ENCODE data around the gene HSPBP1.
"Not testable (repeated sequence)": the region's sequence is repeated elsewhere in the genome, so short reads cannot be mapped to it uniquely, and the experiment has no call there.

The HSPBP1 gene

DNA sequence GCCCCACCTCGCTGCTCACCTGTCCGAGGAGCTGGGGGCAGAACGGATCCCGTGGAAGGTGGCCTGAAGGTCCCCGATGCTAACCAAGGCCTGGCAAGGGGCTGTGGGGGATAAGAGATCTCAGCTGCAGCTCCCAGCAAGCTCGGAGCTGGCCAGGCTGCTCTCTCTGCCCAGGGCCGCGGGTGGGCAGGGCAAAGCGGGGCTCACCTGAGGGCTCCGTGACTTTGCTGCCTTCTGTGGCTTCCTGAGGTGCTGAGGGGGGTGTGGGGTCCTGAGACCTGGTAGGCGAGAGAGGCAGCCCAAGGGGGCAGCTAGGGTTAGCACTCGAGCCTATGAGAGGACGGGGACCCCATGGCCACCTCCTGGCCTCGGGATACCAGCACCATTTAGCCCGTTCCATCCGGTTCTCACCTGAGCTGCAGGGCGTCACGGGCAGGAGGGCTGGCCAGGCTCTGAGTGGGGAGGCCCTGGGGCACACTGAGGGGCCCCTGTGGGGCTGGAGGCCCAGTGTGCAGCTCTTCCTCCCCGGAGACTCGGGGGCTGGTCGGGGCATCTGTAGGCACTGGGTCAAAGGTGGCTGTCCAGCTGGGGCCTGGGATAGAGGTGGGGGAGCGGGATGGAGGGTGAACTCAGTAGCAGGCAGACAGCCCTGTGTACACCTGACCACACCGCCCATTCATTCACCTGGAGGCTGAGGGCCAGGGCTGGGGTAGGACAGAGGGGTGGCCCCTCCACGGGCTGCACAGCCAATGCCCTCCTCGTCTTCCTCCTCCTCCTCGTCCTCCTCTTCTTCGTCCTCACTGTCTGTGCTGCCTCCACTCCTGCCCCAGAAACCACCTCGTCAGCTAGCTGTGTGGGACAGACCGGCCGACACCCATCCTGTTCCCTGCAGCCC lies 48.3 kb downstream of the HSPBP1 start:
- DNase-seq = no peak

DNA sequence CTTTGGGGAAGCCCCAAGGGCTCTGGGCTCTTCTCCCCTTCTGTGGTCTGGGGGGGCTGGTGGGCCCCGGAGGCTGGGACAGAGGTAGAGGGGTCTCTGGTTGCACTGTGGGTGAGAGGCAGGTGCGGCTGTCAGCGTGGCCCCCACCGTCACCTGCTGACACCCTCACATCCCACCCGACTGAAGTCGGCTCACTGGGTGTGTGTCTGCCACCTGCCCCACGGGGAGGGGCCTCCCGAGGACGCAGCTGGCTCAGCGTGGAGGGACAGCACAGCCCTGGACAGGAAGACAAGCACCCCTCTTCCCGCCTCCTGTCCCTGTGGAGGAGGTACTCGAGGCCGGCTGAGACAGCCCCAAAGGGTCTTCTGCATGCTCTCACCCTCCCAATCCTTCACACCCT lies 49.1 kb downstream of the HSPBP1 start:
- DNase-seq = no peak

DNA sequence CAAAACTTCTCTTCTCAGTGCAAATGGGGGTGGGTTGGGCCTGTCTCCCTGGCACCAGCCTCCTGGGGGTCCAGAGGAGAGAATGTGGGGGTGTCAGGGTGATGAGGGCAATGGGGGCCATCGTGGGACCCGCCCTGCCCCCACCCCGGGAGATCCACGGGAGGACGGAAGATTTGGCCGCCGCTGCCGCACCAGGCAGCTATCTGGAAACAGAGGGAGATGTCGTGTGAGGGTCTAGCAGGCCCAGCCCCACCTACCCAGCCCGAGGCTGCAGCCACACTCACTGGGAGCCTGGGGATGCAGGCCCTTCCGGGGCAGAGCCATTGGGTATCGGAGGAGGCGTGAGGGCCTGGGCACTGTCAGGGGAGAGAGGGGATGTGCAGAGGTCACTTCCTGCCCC lies 49.6 kb downstream of the HSPBP1 start:
- DNase-seq = no peak

DNA sequence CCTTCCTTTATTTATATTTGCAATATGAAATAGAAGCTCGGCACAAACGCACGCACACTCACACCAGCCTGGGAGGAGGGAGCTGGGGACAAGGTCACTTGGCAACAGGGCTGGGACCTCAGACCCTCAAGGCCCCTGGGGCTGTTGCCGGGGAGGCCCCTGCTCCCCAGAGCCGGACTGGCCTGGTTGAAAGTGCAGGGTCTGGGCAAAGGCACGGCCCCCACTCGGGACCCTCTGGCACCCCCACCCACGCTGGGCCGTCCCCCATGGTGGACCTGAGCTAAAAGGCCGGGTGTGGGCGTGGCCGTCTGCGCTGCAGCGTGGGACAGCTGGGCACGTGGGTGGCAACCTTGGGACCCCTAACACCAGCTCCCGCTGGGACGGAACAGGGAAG lies 50.1 kb downstream of the HSPBP1 start:
- DNase-seq = no peak

DNA sequence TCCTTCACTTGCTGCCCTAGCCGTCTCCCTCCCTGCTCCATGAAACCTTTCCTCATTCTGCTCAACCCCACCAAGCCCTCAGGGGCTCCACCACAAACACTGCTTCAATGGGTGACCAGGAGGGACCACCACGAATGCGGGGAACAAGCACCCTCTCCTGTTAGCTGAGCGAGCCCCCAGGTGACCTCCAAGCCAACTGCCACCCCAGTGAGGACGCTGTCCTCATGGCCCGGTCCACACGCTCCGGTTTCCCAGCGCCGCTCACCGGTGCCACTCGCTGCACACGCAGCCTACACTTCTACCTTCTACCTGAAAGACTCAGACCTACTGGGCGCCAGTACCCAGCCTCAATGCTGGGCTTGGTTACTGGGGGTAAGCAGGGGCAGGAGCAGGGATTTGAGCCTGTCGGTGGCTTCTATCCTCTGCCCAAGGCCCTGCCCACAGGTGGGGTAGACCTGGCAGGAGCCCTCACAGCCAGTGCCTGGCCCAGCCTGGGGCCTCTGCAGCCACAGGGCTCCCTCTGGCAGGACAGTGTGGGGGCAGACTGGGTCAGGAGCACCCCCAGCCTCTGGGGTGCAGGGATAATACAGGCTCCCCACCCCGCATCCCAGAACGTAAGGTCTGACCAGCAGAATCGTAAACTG lies 50.6 kb downstream of the HSPBP1 start:
- no peak for DNase-seq

DNA sequence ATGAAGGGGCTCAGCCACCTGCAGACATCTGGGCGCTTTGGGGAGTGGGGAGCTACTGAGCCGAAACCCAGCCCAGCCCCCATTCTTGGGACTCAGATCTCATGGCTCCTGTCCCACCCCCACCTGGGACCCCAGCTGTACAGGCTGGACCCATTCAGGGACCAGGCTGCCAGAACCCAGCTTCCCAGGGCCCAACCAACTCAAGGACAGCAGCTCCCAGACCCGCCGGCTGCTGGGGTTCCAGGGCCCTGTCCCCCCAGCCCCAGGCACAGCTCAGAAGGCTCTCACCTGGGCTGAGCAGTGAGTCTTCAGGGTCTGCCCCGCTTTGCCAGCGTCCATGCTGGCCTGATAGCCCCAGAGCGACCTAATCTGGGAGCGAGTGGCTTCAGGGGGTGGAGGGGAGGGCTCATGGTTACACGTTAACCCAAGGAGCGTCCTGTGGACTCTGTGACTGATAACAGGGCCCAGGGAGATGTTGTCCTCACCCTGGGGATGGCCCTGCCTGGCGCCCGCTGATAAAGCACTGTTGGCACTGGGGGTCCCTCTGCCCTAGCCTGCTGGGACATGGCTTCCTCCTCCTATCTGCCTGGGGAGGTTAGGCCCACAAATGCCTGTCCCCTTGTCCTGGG lies 51.4 kb downstream of the HSPBP1 start, which contains the start of gene TMEM86B:
Gene TMEM86B (minus strand): TSS at position 361 of the 629 bp plus-strand sequence. CDS start 22 bp downstream, at position 339.
- DNase-seq = no peak

DNA sequence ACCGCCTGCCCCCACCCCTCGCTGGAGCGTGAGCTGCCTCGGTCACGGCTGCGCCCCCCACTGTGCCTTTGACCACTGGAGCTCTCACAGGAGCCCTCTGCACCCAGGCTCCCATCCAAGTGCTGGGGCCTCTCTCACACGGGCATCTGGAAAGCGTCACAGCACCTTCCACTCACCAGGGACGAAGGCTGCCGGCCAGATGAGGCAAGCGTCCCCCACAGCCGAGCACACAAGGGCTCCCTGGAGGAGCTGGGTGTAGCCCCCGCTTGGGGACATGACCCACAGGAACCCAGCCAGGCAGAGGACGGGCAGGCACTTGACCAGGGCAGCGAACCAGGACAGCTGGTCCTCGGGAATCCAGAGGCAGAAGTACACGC lies 51.9 kb downstream of the HSPBP1 start:
- DNase-seq = no peak

DNA sequence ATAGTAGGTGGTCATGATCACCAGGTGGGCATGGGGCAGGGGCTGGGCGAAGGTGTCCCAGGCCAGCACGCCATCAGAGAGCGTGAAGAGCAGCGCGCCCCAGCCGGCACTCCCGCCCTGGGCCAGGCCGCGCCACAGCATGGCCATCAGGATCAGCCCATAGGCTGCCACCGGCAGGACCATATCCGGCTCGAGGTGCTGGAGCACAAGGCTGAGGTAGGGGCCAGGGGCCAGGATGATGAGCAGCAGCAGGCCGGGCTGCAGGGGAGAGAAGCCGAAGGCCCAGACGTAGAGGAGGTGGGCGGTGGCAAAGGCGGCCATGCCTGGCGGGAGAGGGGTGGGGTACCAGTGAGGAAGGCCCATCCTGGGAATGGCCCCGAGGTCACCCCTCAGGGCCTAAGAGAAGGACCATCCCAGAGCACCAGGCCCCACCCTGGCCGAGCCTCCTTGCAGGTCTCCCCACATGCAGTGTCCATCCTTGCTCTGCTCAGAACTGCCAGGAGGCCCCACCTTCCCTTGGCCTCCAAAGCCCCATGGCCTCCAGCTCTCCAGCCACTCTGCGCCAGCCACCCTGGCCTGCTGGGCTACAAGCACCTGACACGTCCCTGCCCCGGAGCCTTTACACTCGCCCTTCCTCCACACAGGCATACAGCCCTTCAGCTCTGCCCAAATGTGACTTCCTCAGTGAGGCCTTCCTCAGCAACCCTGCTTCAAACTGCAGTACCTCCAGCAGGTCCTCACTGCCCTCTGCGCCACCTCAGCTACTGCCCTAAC lies 52.5 kb downstream of the HSPBP1 start:
- no peak for DNase-seq

DNA sequence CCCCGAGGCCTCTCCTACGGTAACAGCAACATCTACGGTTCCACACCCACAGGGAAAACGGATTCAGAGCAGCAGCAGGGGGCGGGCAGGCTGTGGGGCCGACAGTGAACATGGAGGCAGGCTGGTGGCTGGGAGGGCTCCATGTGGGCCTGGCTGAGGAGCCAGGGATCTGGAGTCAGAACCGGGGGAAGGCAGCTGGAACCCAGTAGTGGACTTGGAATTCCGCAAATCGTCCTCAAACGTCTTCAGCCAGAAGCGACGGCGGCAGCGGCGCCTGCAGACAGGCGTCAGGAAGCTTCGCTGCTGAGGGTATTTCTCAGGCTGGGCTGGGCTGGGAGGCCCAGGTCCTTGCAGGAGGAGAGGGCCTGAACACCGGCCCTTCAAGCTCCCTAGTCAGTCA lies 53.1 kb downstream of the HSPBP1 start:
- no peak for DNase-seq

DNA sequence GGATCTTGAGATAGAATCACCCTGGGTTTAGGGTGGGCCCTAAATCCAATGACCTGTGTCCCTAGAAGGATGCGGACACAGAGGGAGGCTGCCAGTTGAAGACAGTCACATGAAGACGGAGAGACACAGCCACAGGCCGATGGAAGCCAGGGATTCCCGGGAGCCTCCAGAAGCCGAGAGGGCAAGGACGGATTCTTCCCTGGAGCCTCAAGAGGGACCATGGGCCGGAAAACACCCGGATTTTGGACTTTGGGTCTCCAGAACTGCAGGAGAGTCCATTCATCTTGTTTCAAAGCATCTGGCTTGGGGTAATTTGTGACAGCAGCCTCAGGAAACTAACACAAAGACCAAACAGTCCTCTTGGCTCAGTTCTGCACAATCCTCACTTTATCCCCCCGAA lies 53.6 kb downstream of the HSPBP1 start:
- no peak for DNase-seq

DNA sequence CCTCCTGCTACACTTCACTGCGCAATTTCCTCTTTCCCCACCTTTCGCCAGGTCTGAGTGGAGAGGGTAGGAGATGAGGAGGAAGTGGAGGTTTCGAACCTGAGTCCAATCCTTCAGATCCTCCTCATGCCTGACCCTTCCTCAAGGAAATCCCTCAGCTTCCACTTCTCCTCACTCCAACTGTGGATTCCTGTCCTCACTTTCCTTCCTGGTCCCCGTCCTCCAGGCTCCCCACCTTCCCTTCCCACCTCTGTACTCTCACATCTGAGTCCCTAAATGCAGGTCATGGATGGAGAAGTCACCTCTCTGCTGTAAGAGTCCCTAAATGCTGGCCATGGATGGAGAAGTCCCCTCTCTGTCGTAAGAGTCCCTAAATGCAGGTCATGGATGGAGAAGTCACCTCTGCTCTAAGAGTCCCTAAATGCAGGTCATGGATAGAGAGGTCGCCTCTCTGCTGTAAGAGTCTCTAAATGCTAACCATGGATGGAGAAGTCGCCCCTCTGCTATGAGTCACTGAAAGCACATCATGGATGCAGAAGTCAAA lies 54.4 kb downstream of the HSPBP1 start:
- no peak for DNase-seq

DNA sequence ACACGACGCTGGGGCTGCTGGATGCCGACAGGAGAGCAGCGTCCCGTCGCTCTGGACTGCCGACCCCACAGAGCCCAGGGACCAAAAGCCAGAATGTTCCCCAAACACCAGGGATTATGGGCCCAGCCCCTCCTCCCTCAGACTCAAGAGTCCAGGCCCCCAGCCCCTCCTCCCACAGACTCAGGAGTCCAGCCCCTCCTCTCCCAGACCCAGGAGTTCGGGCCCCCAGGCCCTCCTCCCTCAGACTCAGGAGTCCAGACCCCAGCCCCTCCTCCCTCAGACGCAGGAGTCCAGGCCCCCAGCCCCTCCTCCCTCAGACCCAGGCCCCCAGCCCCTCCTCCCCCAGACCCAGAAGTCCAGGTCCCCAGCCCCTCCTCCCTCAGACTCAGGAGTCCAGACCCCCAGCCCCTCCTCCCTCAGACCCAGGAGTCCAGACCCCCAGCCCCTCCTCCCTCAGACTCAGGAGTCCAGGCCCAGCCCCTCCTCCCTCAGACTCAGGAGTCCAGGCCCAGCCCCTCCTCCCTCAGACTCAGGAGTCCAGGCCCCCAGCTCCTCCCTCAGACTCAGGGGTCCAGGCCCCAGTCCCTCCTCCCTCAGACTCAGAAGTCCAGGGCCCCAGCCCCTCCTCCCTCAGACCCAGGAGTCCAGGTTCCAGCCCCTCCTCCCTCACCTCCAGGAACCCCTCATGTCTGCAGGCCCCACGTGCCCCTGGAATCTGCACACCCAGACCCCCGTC lies 55.1 kb downstream of the HSPBP1 start:
- DNase-seq = not testable (repeated sequence)

DNA sequence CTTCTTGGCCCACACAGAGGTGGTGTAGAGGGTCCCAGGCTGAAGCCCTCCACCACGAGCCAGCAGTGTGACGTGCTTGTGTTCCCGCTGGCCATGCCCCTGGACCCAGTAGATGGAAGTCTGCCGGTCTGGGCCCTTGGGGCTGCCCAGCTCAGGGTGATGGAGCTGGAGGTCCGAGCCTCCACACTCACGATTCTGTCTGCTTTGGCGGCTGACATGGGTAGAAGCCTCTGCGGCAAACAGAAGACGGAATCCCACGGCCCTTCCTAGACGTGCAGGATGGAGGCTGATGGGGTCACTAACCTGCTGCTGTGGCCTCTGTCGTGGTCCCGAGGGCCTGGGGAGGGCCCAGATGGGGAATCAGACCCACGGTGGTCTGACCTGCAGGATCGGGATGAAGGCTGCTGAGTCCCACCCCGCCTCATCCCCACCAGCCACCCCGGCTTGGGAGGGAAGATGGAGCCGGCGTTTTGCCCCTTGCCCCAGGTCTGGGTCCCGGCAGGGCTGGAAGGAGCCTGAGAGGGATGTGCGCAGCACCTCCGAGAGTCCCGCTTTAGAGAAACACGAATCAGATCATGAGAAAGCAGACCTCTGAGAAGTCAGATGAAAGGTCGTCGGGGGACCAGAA lies 55.8 kb downstream of the HSPBP1 start:
- DNase-seq = no peak

DNA sequence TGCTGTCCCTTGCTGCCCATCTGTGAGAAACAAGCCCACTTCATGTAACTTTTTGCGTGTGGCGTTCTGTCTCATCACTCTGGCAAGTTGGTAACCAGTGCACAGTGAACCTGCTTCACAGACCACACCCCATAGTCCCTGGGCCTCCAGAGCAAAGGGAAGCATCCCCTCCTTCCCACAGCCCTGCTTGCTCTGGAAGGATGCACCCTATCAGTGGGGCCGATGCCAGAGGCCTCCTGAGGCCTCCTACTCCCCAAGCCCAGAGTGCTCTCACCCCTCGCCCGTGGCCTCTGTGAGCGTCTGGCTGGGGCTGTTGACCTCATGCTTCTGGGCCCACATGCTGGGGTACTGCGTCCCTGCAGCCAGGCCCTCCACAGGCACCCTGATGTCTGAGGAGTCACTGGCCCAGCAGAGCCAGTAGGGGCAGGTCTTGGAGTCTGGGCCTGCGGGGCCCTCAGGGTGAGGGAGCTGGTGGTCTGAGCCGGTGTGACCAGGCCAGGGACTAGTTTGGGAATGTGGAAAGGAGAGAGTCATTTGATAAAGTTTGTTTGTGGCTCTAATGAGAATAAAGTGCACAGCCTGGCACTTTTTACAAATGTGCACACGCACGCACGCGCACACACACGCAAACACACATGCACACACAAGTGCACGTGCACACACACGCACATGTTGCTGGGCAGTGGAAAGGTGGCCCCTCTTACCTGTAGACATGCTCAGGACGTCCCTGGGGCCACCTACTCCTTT lies 56.4 kb downstream of the HSPBP1 start:
- DNase-seq = no peak

DNA sequence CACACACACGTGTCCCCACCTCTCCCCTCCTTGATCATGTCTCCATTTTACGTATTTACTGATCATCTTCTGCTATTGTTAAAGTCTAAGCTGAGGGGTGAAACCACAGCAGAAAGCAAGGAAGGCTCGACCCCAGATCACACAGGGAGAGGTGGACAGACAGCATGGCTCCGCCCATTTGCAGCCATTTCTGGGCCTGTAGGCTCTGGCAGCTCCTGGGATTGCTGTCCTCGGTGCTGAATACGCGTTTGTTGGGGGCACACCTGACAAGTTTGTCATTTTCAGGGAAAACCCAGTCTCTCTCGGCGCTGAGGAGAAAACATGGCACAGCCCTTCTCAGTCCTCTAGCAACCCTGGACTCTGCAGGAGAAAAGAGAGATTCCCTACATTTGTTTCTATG lies 59.4 kb downstream of the HSPBP1 start:
- no peak for DNase-seq

DNA sequence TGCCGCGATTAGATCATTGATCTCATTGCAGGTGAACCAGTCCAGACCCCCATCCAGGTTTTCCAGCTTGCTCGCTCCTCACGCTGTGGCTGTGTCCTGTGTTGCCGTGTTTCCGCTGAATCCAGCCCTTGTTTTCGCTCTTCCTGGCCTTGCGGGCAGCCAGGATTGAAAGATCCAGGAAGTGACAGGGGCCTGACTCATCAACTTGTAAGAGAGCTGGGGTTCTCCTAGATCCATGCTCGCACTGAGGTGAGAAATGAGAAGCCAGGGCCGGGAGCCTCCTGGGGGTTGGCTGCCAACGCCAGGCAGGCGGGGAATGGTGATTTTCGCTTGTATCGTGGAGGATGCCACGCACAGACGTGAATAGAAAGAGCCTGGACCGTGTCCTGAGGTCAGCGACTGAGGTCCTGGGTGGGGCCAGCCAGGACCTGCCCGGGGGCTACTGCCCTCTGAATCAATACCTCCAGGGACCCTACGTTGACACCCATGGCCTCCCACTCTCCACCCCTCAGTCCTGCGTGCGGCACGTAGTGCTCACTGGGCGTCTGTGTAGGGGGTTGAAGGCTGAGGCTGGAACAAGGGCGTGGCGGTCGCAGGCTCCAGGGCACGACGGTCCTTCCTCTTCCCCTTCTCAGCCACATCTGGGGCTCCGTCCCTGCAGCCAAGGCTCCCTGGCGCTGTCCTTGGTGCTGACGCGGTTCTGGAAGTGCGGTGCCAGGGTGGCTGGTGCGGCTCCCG lies 63.3 kb downstream of the HSPBP1 start:
- no peak for DNase-seq

DNA sequence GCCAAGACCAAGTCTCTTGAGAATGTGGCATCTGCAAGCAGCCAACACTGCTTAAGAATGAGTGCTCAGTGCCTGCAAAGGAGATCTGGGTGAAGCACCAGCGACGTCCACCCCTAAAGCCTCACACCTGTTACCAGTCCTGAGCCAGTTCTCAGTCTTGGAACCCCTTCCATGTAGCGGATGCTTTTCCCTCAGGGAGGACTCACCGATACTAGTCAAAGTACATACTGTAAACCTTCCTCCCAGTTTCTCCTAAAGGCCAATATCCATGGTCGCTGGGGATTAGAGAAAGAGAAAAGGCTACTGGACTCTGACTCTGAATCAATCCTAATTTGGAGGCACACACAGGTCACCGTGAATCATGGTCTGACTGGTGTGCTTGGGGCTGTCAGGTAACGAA lies 66.4 kb downstream of the HSPBP1 start:
- DNase-seq = no peak

DNA sequence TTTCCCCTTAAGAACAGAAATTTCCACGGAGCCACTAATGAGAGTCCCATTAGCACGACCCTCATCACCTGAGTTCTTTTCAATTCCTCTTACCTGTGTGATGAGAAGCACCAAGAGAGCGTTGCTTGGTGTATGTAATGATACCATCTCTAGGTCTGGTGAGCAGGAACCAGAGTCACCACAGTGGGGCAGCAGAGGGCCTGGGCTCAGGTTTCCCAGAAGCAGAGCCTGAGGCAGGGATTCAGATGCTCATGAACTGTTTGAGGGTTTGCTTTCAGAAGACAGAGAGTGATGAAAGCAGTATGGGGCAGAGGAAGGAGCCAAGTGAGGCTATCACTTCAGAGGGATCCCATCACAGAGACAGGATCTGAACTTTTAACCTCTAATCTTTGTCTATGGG lies 67.5 kb downstream of the HSPBP1 start:
- DNase-seq = no peak
